HepG2 (cell line): ENCODE measurements around the gene DDRGK1. TPM values are rescaled to one million over a fixed set of nuclear protein-coding genes. Genes with fewer than 3 reads are reported as not detected.

Experiments used
- ARID2 ChIP-seq: sonication (generic); formaldehyde crosslinking; IDR thresholded peaks from 2 replicates; pipeline ENCODE4 v1.8.1; 2022; ENCODE audit warnings: mild to moderate bottlenecking, missing genetic modification reagents, borderline replicate concordance
- CHD2 ChIP-seq: IDR thresholded peaks from 2 replicates; pipeline ENCODE4 v1.6.1; 2011; ENCODE audit warnings: low read depth, low read length, improper control_type of control experiment
- ETV5 ChIP-seq: IDR thresholded peaks from 2 replicates; pipeline ENCODE4 v1.6.1; 2018; ENCODE audit warnings: missing biosample characterization, missing genetic modification reagents, inconsistent platforms, borderline replicate concordance
- GPN1 ChIP-seq: sonication (generic); formaldehyde crosslinking; IDR thresholded peaks from 2 replicates; pipeline ENCODE4 v1.5.1; 2020; ENCODE audit warnings: missing genetic modification reagents, borderline replicate concordance
- HOXD1 ChIP-seq: sonication (generic); formaldehyde crosslinking; IDR thresholded peaks from 2 replicates; pipeline ENCODE4 v1.5.0; 2020; ENCODE audit warnings: missing genetic modification reagents
- JUND ChIP-seq: sonication (generic); formaldehyde crosslinking; IDR thresholded peaks from 2 replicates; pipeline ENCODE4 v1.8.0; 2022; ENCODE audit warnings: mild to moderate bottlenecking, missing genetic modification reagents
- KDM4B ChIP-seq: sonication (generic); formaldehyde crosslinking; IDR thresholded peaks from 2 replicates; pipeline ENCODE4 v1.4.0; 2020; ENCODE audit warnings: missing genetic modification reagents
- MBNL3 ChIP-seq: fragments of 250-450 bp; sonication (Bioruptor Pico); conservative IDR thresholded peaks from 2 replicates; pipeline ENCODE4 v1.8.0; 2022; ENCODE audit warnings: mild to moderate bottlenecking, inconsistent platforms
- MTF1 ChIP-seq: sonication (generic); formaldehyde crosslinking; IDR thresholded peaks from 2 replicates; pipeline ENCODE4 v1.5.0; 2020; ENCODE audit warnings: missing genetic modification reagents
- MTF2 ChIP-seq: sonication (generic); formaldehyde crosslinking; IDR thresholded peaks from 2 replicates; pipeline ENCODE4 v1.5.0; 2020; ENCODE audit warnings: missing genetic modification reagents, borderline replicate concordance
- SCMH1 ChIP-seq: sonication (generic); formaldehyde crosslinking; IDR thresholded peaks from 2 replicates; pipeline ENCODE4 v1.9.0; 2021; ENCODE audit warnings: missing genetic modification reagents, mild to moderate bottlenecking, borderline replicate concordance
- SNAI1 ChIP-seq: sonication (generic); formaldehyde crosslinking; IDR thresholded peaks from 2 replicates; pipeline ENCODE4 v1.5.0; 2020; ENCODE audit warnings: mild to moderate bottlenecking, missing genetic modification reagents, borderline replicate concordance
- SP2 ChIP-seq: sonication (generic); formaldehyde crosslinking; IDR thresholded peaks from 2 replicates; pipeline ENCODE4 v1.5.1; 2020; ENCODE audit warnings: mild to moderate bottlenecking, missing genetic modification reagents
- ZNF317 ChIP-seq: sonication (generic); formaldehyde crosslinking; IDR thresholded peaks from 2 replicates; pipeline ENCODE4 v1.5.0; 2020; ENCODE audit warnings: mild to moderate bottlenecking, missing genetic modification reagents
- ZNF333 ChIP-seq: sonication (generic); formaldehyde crosslinking; IDR thresholded peaks from 2 replicates; pipeline ENCODE4 v1.4.0; 2020; ENCODE audit warnings: mild to moderate bottlenecking, missing genetic modification reagents, borderline replicate concordance
- ZNF343 ChIP-seq: sonication (generic); formaldehyde crosslinking; IDR thresholded peaks from 2 replicates; pipeline ENCODE4 v1.4.0; 2020; ENCODE audit warnings: mild to moderate bottlenecking, missing genetic modification reagents
- ZNF432 ChIP-seq: sonication (generic); formaldehyde crosslinking; IDR thresholded peaks from 2 replicates; pipeline ENCODE4 v1.5.0; 2020; ENCODE audit warnings: missing genetic modification reagents, mild to moderate bottlenecking, borderline replicate concordance
- ZNF776 ChIP-seq: sonication (generic); formaldehyde crosslinking; IDR thresholded peaks from 2 replicates; pipeline ENCODE4 v1.4.0; 2020; ENCODE audit warnings: mild to moderate bottlenecking, missing genetic modification reagents
- ZNF781 ChIP-seq: sonication (generic); formaldehyde crosslinking; IDR thresholded peaks from 2 replicates; pipeline ENCODE4 v1.5.1; 2020; ENCODE audit warnings: borderline replicate concordance, mild to moderate bottlenecking, missing genetic modification reagents; ENCODE audit errors: not compliant biosample characterization
- ZNF839 ChIP-seq: sonication (generic); formaldehyde crosslinking; IDR thresholded peaks from 2 replicates; pipeline ENCODE4 v1.4.0; 2020; ENCODE audit warnings: missing genetic modification reagents, mild to moderate bottlenecking, borderline replicate concordance
- polyA plus RNA-seq, 8 experiments: library from polyadenylated mRNA; depleted of rRNA in 3 of 8; stranded (reverse) in 7 of 8; unstranded in 1 of 8; fragments of >200 nt; fragmentation: Illumina TruSeq in 4 of 8; extraction: Trizol in 4 of 8; gene quantifications; 2 replicates each; pipeline versions ENCODE4 v1.2.1 to v1.2.3, GENCODE V29; 2011 to 2016; ENCODE audit warnings: low read depth in 4 of 8, missing spikeins in 1 of 8, mixed read lengths in 1 of 8; ENCODE audit not compliant: insufficient read depth in 1 of 8
- total RNA-seq, 5 experiments: library from RNA; depleted of rRNA; stranded (reverse); fragments of >200 nt; fragmentation: Illumina TruSeq; extraction: Trizol; gene quantifications; 2 replicates each; pipeline ENCODE4 v1.2.3, GENCODE V29; 2016; ENCODE audit warnings: low read depth in 1 of 5
- TF ChIP-seq, protein P1 (sequence below): sonication (generic); formaldehyde crosslinking; IDR thresholded peaks from 2 replicates; pipeline ENCODE4 v1.4.0; 2020; ENCODE audit warnings: mild to moderate bottlenecking, missing genetic modification reagents
- TF ChIP-seq, protein P2 (sequence below): sonication (generic); formaldehyde crosslinking; IDR thresholded peaks from 2 replicates; pipeline ENCODE4 v1.4.0; 2020; ENCODE audit warnings: missing genetic modification reagents

DDRGK1 gene
- total and polyA plus RNA-seq, 2 of the 13 experiments (the other 11 are each of a cell fraction or from before 2014, with no cell fraction given): 96.7 to 149 TPM

DNA sequence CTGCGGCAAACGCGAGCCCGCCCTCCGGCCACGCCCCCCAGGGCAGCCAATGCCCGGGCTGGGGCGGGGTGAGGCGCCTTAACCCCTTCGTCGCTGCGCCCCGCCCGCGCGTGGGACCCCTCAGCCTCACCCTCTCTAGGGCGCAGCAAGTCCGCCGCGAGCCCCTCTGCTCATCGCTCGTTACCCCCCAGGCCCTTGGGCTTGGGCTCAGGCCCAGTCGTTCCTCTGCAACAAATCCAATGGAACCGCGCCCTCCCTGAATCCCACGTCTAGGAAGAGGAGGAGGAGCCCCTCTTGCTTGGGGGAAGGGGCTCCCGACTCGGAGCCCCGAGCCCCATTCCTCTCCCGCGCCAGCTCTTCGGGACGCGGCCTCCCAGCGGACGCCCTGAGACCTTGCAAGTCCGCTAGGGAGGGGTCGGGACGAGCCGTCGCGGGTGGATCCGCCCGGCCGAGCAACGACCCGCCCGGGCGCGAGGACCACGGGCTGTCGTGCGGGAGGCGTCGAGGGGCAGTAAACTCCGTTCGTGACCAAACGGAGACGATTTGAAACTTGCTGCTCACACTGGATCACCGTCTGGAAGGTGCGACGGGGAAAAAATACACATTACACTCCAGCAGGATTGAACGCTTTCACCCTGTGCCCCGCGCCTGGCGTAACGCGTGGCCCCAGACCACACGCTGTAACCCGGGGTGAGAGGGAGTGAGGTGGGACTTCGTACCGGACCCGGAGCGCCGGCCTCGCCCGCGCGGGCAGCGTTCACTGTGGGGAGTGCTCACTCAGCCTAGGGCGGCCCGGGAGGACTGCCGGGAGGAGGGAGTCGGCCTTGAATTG is 30.7 kb downstream of the DDRGK1 start (continued):
- TF ChIP-seq ARID2: 0 out of 2 replicates have a peak, but pooled peaks have one; percentile 61
- no peak for TF ChIP-seq MBNL3 (CRISPR knock-in tag)
- peak; percentile 88; the same call in 1 of the 2 replicates for TF ChIP-seq SNAI1 (CRISPR knock-in tag)
- peak; percentile 91; the same call in 1 of the 2 replicates for TF ChIP-seq ZNF839 (CRISPR knock-in tag)
- TF ChIP-seq, protein P1, sequence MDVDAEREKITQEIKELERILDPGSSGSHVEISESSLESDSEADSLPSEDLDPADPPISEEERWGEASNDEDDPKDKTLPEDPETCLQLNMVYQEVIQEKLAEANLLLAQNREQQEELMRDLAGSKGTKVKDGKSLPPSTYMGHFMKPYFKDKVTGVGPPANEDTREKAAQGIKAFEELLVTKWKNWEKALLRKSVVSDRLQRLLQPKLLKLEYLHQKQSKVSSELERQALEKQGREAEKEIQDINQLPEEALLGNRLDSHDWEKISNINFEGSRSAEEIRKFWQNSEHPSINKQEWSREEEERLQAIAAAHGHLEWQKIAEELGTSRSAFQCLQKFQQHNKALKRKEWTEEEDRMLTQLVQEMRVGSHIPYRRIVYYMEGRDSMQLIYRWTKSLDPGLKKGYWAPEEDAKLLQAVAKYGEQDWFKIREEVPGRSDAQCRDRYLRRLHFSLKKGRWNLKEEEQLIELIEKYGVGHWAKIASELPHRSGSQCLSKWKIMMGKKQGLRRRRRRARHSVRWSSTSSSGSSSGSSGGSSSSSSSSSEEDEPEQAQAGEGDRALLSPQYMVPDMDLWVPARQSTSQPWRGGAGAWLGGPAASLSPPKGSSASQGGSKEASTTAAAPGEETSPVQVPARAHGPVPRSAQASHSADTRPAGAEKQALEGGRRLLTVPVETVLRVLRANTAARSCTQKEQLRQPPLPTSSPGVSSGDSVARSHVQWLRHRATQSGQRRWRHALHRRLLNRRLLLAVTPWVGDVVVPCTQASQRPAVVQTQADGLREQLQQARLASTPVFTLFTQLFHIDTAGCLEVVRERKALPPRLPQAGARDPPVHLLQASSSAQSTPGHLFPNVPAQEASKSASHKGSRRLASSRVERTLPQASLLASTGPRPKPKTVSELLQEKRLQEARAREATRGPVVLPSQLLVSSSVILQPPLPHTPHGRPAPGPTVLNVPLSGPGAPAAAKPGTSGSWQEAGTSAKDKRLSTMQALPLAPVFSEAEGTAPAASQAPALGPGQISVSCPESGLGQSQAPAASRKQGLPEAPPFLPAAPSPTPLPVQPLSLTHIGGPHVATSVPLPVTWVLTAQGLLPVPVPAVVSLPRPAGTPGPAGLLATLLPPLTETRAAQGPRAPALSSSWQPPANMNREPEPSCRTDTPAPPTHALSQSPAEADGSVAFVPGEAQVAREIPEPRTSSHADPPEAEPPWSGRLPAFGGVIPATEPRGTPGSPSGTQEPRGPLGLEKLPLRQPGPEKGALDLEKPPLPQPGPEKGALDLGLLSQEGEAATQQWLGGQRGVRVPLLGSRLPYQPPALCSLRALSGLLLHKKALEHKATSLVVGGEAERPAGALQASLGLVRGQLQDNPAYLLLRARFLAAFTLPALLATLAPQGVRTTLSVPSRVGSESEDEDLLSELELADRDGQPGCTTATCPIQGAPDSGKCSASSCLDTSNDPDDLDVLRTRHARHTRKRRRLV (CRISPR knock-in tag): peak; percentile 94
- TF ChIP-seq MTF1: 0 out of 2 replicates have a peak, but pooled peaks have one; percentile 35
- TF ChIP-seq ETV5 (CRISPR knock-in tag): peak; percentile 54; the same call in 1 of the 2 replicates
- peak; percentile 11; the same call in 1 of the 2 replicates for TF ChIP-seq KDM4B (CRISPR knock-in tag)
- no peak for TF ChIP-seq SCMH1 (CRISPR knock-in tag)
- TF ChIP-seq ZNF333 (CRISPR knock-in tag): peak; percentile 62; the same call in 1 of the 2 replicates
- TF ChIP-seq ZNF432: no peak; the same call in 1 of the 2 replicates
- TF ChIP-seq CHD2: no peak; the same call in 1 of the 2 replicates
- peak; percentile 75; the same call in 1 of the 2 replicates for TF ChIP-seq ZNF343 (CRISPR knock-in tag)
- TF ChIP-seq JUND (CRISPR knock-in tag): peak; percentile 65
- peak; percentile 89; the same call in 1 of the 2 replicates for TF ChIP-seq GPN1 (CRISPR knock-in tag)
- TF ChIP-seq HOXD1 (CRISPR knock-in tag): peak; percentile 65; the same call in 1 of the 2 replicates
- TF ChIP-seq, protein P2, sequence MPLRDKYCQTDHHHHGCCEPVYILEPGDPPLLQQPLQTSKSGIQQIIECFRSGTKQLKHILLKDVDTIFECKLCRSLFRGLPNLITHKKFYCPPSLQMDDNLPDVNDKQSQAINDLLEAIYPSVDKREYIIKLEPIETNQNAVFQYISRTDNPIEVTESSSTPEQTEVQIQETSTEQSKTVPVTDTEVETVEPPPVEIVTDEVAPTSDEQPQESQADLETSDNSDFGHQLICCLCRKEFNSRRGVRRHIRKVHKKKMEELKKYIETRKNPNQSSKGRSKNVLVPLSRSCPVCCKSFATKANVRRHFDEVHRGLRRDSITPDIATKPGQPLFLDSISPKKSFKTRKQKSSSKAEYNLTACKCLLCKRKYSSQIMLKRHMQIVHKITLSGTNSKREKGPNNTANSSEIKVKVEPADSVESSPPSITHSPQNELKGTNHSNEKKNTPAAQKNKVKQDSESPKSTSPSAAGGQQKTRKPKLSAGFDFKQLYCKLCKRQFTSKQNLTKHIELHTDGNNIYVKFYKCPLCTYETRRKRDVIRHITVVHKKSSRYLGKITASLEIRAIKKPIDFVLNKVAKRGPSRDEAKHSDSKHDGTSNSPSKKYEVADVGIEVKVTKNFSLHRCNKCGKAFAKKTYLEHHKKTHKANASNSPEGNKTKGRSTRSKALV (CRISPR knock-in tag): peak; percentile 66
- peak; percentile 62; the same call in 1 of the 2 replicates for TF ChIP-seq ZNF317
- 0 out of 2 replicates have a peak, but pooled peaks have one; percentile 39 for TF ChIP-seq SP2 (CRISPR knock-in tag)
- TF ChIP-seq MTF2 (CRISPR knock-in tag): no peak
- TF ChIP-seq ZNF776 (CRISPR knock-in tag): peak; percentile 66
- TF ChIP-seq ZNF781: peak; percentile 97
